Activated naive CD4-positive, alpha-beta T cell treated with anti-CD3 and anti-CD28 coated beads, Interleukin-2, amount 50 U/mL, for 24 hours (primary cell): Measurements from ENCODE around the gene ZNF391.
"Not testable (repeated sequence)": the region's sequence is repeated elsewhere in the genome, so short reads cannot be mapped to it uniquely, and the experiment has no call there.

Experiments
- H3K27ac Mint-ChIP-seq: one replicate; pipeline ENCODE4 v1.8.0; 2021; ENCODE audit warnings: mild to moderate bottlenecking, mixed read lengths
- H3K27me3 Mint-ChIP-seq: one replicate; pipeline ENCODE4 v1.8.0; 2021; ENCODE audit warnings: mixed read lengths
- H3K36me3 Mint-ChIP-seq: one replicate; pipeline ENCODE4 v1.8.0; 2021; ENCODE audit warnings: mixed read lengths
- H3K4me1 Mint-ChIP-seq: one replicate; pipeline ENCODE4 v1.8.0; 2021; ENCODE audit warnings: mixed read lengths
- H3K4me3 Mint-ChIP-seq: one replicate; pipeline ENCODE4 v1.8.0; 2021; ENCODE audit warnings: mild to moderate bottlenecking, mixed read lengths
- H3K9me3 Mint-ChIP-seq: one replicate; pipeline ENCODE4 v1.8.0; 2021; ENCODE audit warnings: mixed read lengths

The ZNF391 gene

GRCh38 chr6:27406085-27406484, 17.5 kb downstream of the ZNF391 start:
- Mint-ChIP-seq H3K9me3 (peaks cover 28% of the 10 kb centered on the region), H3K4me1 (no peaks in the 10 kb centered on the region), H3K4me3 (no peak overlapping the region), H3K27ac (no peak overlapping the region), H3K27me3 (no peaks in the 10 kb centered on the region), H3K36me3 (peaks cover 26% of the 10 kb centered on the region)

- H3K4me1 Mint-ChIP-seq, result no peaks in the 10 kb centered on the region
- peaks cover 17% of the 10 kb centered on the region for H3K9me3 Mint-ChIP-seq
- no peaks in the 10 kb centered on the region for H3K27me3 Mint-ChIP-seq
- no peak overlapping the region for H3K4me3 Mint-ChIP-seq
- H3K27ac Mint-ChIP-seq, result no peak overlapping the region
- peaks cover 17% of the 10 kb centered on the region for H3K36me3 Mint-ChIP-seq
Measured at GRCh38 chr6:27407153-27407814, 18.7 kb downstream of the ZNF391 start.

- H3K4me3 Mint-ChIP-seq, result no peak overlapping the region
- H3K27ac Mint-ChIP-seq, result no peak overlapping the region
- peaks cover 3% of the 10 kb centered on the region for H3K36me3 Mint-ChIP-seq
- no peaks in the 10 kb centered on the region for H3K9me3 Mint-ChIP-seq
- no peaks in the 10 kb centered on the region for H3K4me1 Mint-ChIP-seq
- peaks cover 6% of the 10 kb centered on the region for H3K27me3 Mint-ChIP-seq
Measured at GRCh38 chr6:27414300-27414699, 25.7 kb downstream of the ZNF391 start.

GRCh38 chr6:27414996-27415395, 26.4 kb downstream of the ZNF391 start:
- Mint-ChIP-seq H3K27me3 (peaks cover 10% of the 10 kb centered on the region), H3K36me3 (peaks cover 3% of the 10 kb centered on the region), H3K9me3 (no peaks in the 10 kb centered on the region), H3K4me3 (no peak overlapping the region), H3K4me1 (no peaks in the 10 kb centered on the region), H3K27ac (no peak overlapping the region)

GRCh38 chr6:27415898-27416297, 27.3 kb downstream of the ZNF391 start:
- H3K4me3 Mint-ChIP-seq, result no peak overlapping the region
- H3K27me3 Mint-ChIP-seq, result peaks cover 12% of the 10 kb centered on the region
- H3K9me3 Mint-ChIP-seq, result no peaks in the 10 kb centered on the region
- H3K36me3 Mint-ChIP-seq, result peaks cover 2% of the 10 kb centered on the region
- no peak overlapping the region for H3K27ac Mint-ChIP-seq
- no peaks in the 10 kb centered on the region for H3K4me1 Mint-ChIP-seq

GRCh38 chr6:27419363-27419762, 30.8 kb downstream of the ZNF391 start:
- no peak overlapping the region for H3K27ac Mint-ChIP-seq
- H3K4me1 Mint-ChIP-seq, result no peaks in the 10 kb centered on the region
- no peaks in the 10 kb centered on the region for H3K9me3 Mint-ChIP-seq
- H3K36me3 Mint-ChIP-seq, result peaks cover 2% of the 10 kb centered on the region
- H3K27me3 Mint-ChIP-seq, result peaks cover 14% of the 10 kb centered on the region
- H3K4me3 Mint-ChIP-seq, result no peak overlapping the region

- Mint-ChIP-seq H3K9me3 (no peaks in the 10 kb centered on the region), H3K27ac (no peak overlapping the region), H3K36me3 (no peaks in the 10 kb centered on the region), H3K27me3 (peaks cover 9% of the 10 kb centered on the region), H3K4me1 (no peaks in the 10 kb centered on the region), H3K4me3 (no peak overlapping the region)
Measured at GRCh38 chr6:27422651-27423332, 34.2 kb downstream of the ZNF391 start.

GRCh38 chr6:27424851-27425250, 36.3 kb downstream of the ZNF391 start:
- not testable (repeated sequence) for H3K36me3 Mint-ChIP-seq, H3K27me3 Mint-ChIP-seq, H3K27ac Mint-ChIP-seq, H3K9me3 Mint-ChIP-seq, H3K4me3 Mint-ChIP-seq, H3K4me1 Mint-ChIP-seq

- H3K9me3 Mint-ChIP-seq, result no peaks in the 10 kb centered on the region
- no peaks in the 10 kb centered on the region for H3K4me1 Mint-ChIP-seq
Measured at GRCh38 chr6:27426045-27426620, 37.6 kb downstream of the ZNF391 start.

GRCh38 chr6:27428502-27428901, 39.9 kb downstream of the ZNF391 start:
- H3K4me3 Mint-ChIP-seq, result no peak overlapping the region
- peaks cover 5% of the 10 kb centered on the region for H3K27me3 Mint-ChIP-seq
- H3K4me1 Mint-ChIP-seq, result no peaks in the 10 kb centered on the region
- no peaks in the 10 kb centered on the region for H3K9me3 Mint-ChIP-seq
- no peak overlapping the region for H3K27ac Mint-ChIP-seq
- no peaks in the 10 kb centered on the region for H3K36me3 Mint-ChIP-seq

More at GRCh38 chr6:27426045-27426620, 37.6 kb downstream of the ZNF391 start:
- Mint-ChIP-seq H3K4me3 (no peak overlapping the region), H3K27ac (no peak overlapping the region), H3K36me3 (no peaks in the 10 kb centered on the region), H3K27me3 (peaks cover 5% of the 10 kb centered on the region)

- Mint-ChIP-seq H3K4me3 (no peak overlapping the region), H3K27me3 (peaks cover 5% of the 10 kb centered on the region), H3K4me1 (no peaks in the 10 kb centered on the region), H3K36me3 (no peaks in the 10 kb centered on the region), H3K27ac (no peak overlapping the region), H3K9me3 (no peaks in the 10 kb centered on the region)
Measured at GRCh38 chr6:27428966-27429365, 40.4 kb downstream of the ZNF391 start.

GRCh38 chr6:27433714-27434113, 45.2 kb downstream of the ZNF391 start:
- H3K4me1 Mint-ChIP-seq, result no peaks in the 10 kb centered on the region
- no peak overlapping the region for H3K27ac Mint-ChIP-seq
- peaks cover 10% of the 10 kb centered on the region for H3K9me3 Mint-ChIP-seq
- H3K27me3 Mint-ChIP-seq, result peaks cover 10% of the 10 kb centered on the region
- peaks cover 7% of the 10 kb centered on the region for H3K36me3 Mint-ChIP-seq
- H3K4me3 Mint-ChIP-seq, result no peak overlapping the region

- Mint-ChIP-seq H3K27me3 (peaks cover 5% of the 10 kb centered on the region), H3K36me3 (peaks cover 16% of the 10 kb centered on the region), H3K27ac (no peak overlapping the region), H3K4me3 (no peak overlapping the region), H3K4me1 (no peaks in the 10 kb centered on the region), H3K9me3 (peaks cover 20% of the 10 kb centered on the region)
Measured at GRCh38 chr6:27439371-27439770, 50.8 kb downstream of the ZNF391 start.

GRCh38 chr6:27441001-27441400, 52.4 kb downstream of the ZNF391 start:
- no peak overlapping the region for H3K27ac Mint-ChIP-seq
- no peak overlapping the region for H3K4me3 Mint-ChIP-seq
- peaks cover 23% of the 10 kb centered on the region for H3K9me3 Mint-ChIP-seq
- no peaks in the 10 kb centered on the region for H3K4me1 Mint-ChIP-seq
- peaks cover 21% of the 10 kb centered on the region for H3K36me3 Mint-ChIP-seq
- H3K27me3 Mint-ChIP-seq, result no peaks in the 10 kb centered on the region

GRCh38 chr6:27442932-27443331, 54.4 kb downstream of the ZNF391 start:
- Mint-ChIP-seq H3K4me3 (no peak overlapping the region), H3K27ac (no peak overlapping the region), H3K36me3 (peaks cover 20% of the 10 kb centered on the region), H3K9me3 (peaks cover 19% of the 10 kb centered on the region), H3K4me1 (no peaks in the 10 kb centered on the region), H3K27me3 (no peaks in the 10 kb centered on the region)

- no peaks in the 10 kb centered on the region for H3K4me1 Mint-ChIP-seq
- peaks cover 52% of the 10 kb centered on the region for H3K36me3 Mint-ChIP-seq
Measured at GRCh38 chr6:27448456-27448855, 59.9 kb downstream of the ZNF391 start.

More at GRCh38 chr6:27448456-27448855, 59.9 kb downstream of the ZNF391 start:
- peaks cover 24% of the 10 kb centered on the region for H3K9me3 Mint-ChIP-seq
- no peak overlapping the region for H3K4me3 Mint-ChIP-seq
- H3K27ac Mint-ChIP-seq, result no peak overlapping the region
- H3K27me3 Mint-ChIP-seq, result no peaks in the 10 kb centered on the region
